Psoas muscle (tissue), 8 donors: Measurements from ENCODE around the gene CASQ2. TPM values are rescaled to one million over a fixed set of nuclear protein-coding genes. Genes with fewer than 3 reads are reported as not detected.

Experiments used
- ATAC-seq, 4 donors: fragments of 200-7000 bp; cut with Tn5 transposase; one replicate each; pipeline ENCODE4 v1.9.1; 2020; ENCODE audit warnings: moderate library complexity in 3 of 4, mild to moderate bottlenecking in 2 of 4
- DNase-seq, 2 donors: peaks; one replicate each; pipeline ENCODE4 v3.0.0-alpha.2; 2020
- H3K27ac ChIP-seq: fragments of 200-600 bp; one replicate; pipeline ENCODE4 v1.8.0; 2022
- H3K27me3 ChIP-seq, 3 donors: fragments of 200-600 bp in 1 of 3; one replicate each; pipeline versions ENCODE4 v1.6.1 to v1.8.0; 2013 to 2022; ENCODE audit warnings: low read length in 2 of 3, mild to moderate bottlenecking in 2 of 3, moderate library complexity in 1 of 3; ENCODE audit not compliant: insufficient read depth in 3 of 3
- H3K36me3 ChIP-seq, 2 donors: fragments of 200-600 bp in 1 of 2; one replicate each; pipeline versions ENCODE4 v1.6.1 to v1.8.0; 2013 to 2022; ENCODE audit warnings: low read depth in 1 of 2, mild to moderate bottlenecking in 1 of 2, moderate library complexity in 1 of 2; ENCODE audit not compliant: insufficient read depth in 1 of 2
- H3K4me1 ChIP-seq: fragments of 200-600 bp; one replicate; pipeline ENCODE4 v1.8.0; 2022
- H3K4me3 ChIP-seq: fragments of 200-600 bp; one replicate; pipeline ENCODE4 v1.8.0; 2022; ENCODE audit warnings: mild to moderate bottlenecking
- H3K9me3 ChIP-seq: fragments of 200-600 bp; one replicate; pipeline ENCODE4 v1.8.0; 2022
- WGBS, 3 donors: extraction: QIAGEN DNeasy Blood & Tissue Kit; methylation state at CpG; one replicate each; pipeline versions ENCODE4 v1.1.6 to v1.1.7; 2013; 5-methylcytosine and 5-hydroxymethylcytosine counted together
- intact Hi-C, 2 donors: fragments of 100-400 bp; cut with DNase I; formaldehyde crosslinking; loops; one replicate each; pipeline versions ENCODE4 v1.11.0 to v1.14.2; 2022
- polyA plus RNA-seq, 3 donors: library from polyadenylated mRNA; stranded (reverse); fragments of 200-250 nt; gene quantifications; one replicate each; pipeline ENCODE4 v1.2.3, GENCODE V29; 2013
- total RNA-seq, 4 donors: library from RNA; stranded (reverse); fragmentation: NEBNext Ultra II Directional in 2 of 4; extraction: Animal tissue kit (Norgen Biotek cat#: 25700) in 2 of 4; gene quantifications; one replicate each; pipeline versions ENCODE4 v1.2.1 to v1.2.4, GENCODE V29; 2021 to 2023
- TF ChIP-seq, protein P1 (sequence below): fragments of 200-600 bp; IDR thresholded peaks from one replicate; pipeline ENCODE4 v1.8.0; 2022; ENCODE audit warnings: antibody characterized with exemption
- donor health status: healthy with polysubstance abuse.
- donor health status: DM: no; HTN: no; CAD: no; lungs with moderate emphysema.
- donor health status: Bipolar disorder and iron deficiency.
- donor health status: healthy.
- donor health status: DM: yes; HTN: yes; CAD: no.
- donor health status: DM: no; HTN: no; CAD: no.
- donor health status: DM: no; HTN: no; CAD: no.
- donor health status: DM: yes; HTN: yes; CAD: no.

The CASQ2 gene
- total and polyA plus RNA-seq, 7 donors, result 56.4 to 271 (median 84.0) TPM

DNA sequence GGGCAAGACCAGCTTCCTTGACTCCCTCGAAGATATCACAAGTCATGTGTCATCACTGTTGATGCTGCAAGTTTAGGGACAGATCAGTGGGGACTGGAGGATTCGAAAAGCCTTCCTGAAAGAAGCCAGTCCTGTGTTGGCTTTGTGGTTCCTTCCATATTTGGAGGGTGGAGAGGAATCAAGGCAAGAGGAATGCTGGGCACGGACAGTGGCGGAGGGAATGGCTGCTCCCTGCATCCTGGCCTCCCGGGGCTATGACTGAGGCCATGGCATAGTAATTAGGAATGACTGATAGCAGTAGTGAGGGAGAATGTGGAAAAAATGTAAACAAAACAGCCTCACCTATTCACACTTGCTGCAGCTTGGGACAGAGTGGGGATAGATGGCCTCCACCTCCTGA, 90.4 kb downstream of the CASQ2 start:
- H3K4me1 ChIP-seq, result peaks cover 18% of the 10 kb centered on the region
- WGBS, 3 donors, result 78 to 90% (median 87%) methylated on average over 5 of the region's 5 CpGs
- ATAC-seq, result no peak

GRCh38 chr1:115677565-115677964, 90.9 kb downstream of the CASQ2 start:
- no peak for DNase-seq

More for the DNA sequence above, 90.4 kb downstream of the CASQ2 start:
- H3K9me3 ChIP-seq, result no peaks in the 10 kb centered on the region
- intact Hi-C loops, result no loop called here
- no peaks in the 10 kb centered on the region for H3K27me3 ChIP-seq
- DNase-seq, result no peak
- H3K27ac ChIP-seq, result no peak overlapping the region
- no peaks in the 10 kb centered on the region for H3K36me3 ChIP-seq
- TF ChIP-seq, protein P1, sequence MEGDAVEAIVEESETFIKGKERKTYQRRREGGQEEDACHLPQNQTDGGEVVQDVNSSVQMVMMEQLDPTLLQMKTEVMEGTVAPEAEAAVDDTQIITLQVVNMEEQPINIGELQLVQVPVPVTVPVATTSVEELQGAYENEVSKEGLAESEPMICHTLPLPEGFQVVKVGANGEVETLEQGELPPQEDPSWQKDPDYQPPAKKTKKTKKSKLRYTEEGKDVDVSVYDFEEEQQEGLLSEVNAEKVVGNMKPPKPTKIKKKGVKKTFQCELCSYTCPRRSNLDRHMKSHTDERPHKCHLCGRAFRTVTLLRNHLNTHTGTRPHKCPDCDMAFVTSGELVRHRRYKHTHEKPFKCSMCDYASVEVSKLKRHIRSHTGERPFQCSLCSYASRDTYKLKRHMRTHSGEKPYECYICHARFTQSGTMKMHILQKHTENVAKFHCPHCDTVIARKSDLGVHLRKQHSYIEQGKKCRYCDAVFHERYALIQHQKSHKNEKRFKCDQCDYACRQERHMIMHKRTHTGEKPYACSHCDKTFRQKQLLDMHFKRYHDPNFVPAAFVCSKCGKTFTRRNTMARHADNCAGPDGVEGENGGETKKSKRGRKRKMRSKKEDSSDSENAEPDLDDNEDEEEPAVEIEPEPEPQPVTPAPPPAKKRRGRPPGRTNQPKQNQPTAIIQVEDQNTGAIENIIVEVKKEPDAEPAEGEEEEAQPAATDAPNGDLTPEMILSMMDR, result no peak
- no peak overlapping the region for H3K4me3 ChIP-seq

DNA sequence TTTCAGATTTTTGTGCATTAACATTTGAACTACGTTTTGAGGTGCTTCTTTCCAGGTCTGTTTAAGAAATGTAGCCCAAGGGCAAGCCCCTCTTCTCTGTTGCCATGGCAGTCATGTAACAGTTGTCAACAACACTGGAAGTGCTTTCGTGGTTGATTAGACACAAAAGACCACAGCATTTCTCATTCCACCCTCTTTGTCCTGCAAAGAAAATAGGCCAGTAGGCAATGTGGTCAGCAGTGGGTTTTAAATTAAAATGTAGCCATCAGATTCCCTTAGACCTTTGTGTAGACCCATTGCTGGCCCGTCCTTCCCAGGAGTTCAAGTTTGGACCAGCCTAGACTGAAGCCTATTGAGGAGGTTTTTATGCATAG, 91.3 kb downstream of the CASQ2 start:
- H3K9me3 ChIP-seq, result no peaks in the 10 kb centered on the region
- TF ChIP-seq, protein P1, result no peak
- no peaks in the 10 kb centered on the region for H3K27me3 ChIP-seq
- DNase-seq (no peak), ATAC-seq (no peak)
- H3K4me3 ChIP-seq, result no peak overlapping the region
- H3K36me3 ChIP-seq, result no peaks in the 10 kb centered on the region
- peaks cover 11% of the 10 kb centered on the region for H3K4me1 ChIP-seq
- 68 to 79% (median 68%) methylated on average over 3 of the region's 3 CpGs for WGBS, 3 donors
- intact Hi-C loops, result no loop called here
- H3K27ac ChIP-seq, result no peak overlapping the region

More at GRCh38 chr1:115677565-115677964, 90.9 kb downstream of the CASQ2 start:
- no peaks in the 10 kb centered on the region for H3K27me3 ChIP-seq
- ATAC-seq, result no peak
- intact Hi-C loops, result no loop called here
- H3K36me3 ChIP-seq, result no peaks in the 10 kb centered on the region
- TF ChIP-seq, protein P1, result no peak
- H3K4me3 ChIP-seq, result no peak overlapping the region
- H3K27ac ChIP-seq, result no peak overlapping the region
- WGBS, 3 donors, result 99 to 100% (median 100%) methylated on average over 1 of the region's 1 CpG
- no peaks in the 10 kb centered on the region for H3K9me3 ChIP-seq
- peaks cover 15% of the 10 kb centered on the region for H3K4me1 ChIP-seq

GRCh38 chr1:115676498-115677181, 91.9 kb downstream of the CASQ2 start:
- intact Hi-C loops, result no loop called here
- Histone ChIP-seq H3K27ac (no peak overlapping the region), H3K4me1 (peaks cover 8% of the 10 kb centered on the region), H3K4me3 (no peak overlapping the region), H3K9me3 (no peaks in the 10 kb centered on the region), H3K36me3 (no peaks in the 10 kb centered on the region), H3K27me3 (no peaks in the 10 kb centered on the region)
- WGBS, 3 donors, result 70 to 85% (median 72%) methylated on average over 7 of the region's 7 CpGs
- ATAC-seq (no peak), DNase-seq (no peak)
- TF ChIP-seq, protein P1, result no peak
